Ovary (tissue), 9 donors: ENCODE measurements around the gene PLAGL1. TPM values are rescaled to one million over a fixed set of nuclear protein-coding genes. Genes with fewer than 3 reads are reported as not detected.

Experiments used
- DNase-seq, 5 donors: peaks; one replicate each; pipeline ENCODE4 v3.0.0-alpha.2; 2019 to 2020
- H3K27ac ChIP-seq, 2 donors: fragments of 200-600 bp; one replicate each; pipeline versions ENCODE4 v1.5.1 to v1.8.0; 2019 to 2022
- H3K27me3 ChIP-seq: fragments of 200-600 bp; one replicate; pipeline ENCODE4 v1.8.0; 2022
- H3K36me3 ChIP-seq: fragments of 200-600 bp; sonication (generic); one replicate; pipeline ENCODE4 v1.5.1; 2019
- H3K4me1 ChIP-seq: one replicate; pipeline ENCODE4 v1.8.1; 2013; ENCODE audit warnings: mild to moderate bottlenecking, moderate library complexity; ENCODE audit not compliant: insufficient read depth
- H3K4me3 ChIP-seq: fragments of 200-600 bp; sonication (generic); one replicate; pipeline ENCODE4 v1.5.1; 2017
- H3K9me3 ChIP-seq, 2 donors: fragments of 200-600 bp in 1 of 2; sonication (generic) in 1 of 2; one replicate each; pipeline versions ENCODE4 v1.5.1 to v1.8.1; 2013 to 2019; ENCODE audit warnings: mild to moderate bottlenecking in 1 of 2, moderate library complexity in 1 of 2
- EP300 ChIP-seq: sonication (generic); formaldehyde crosslinking; IDR thresholded peaks from one replicate; pipeline ENCODE4 v1.6.1; 2017; ENCODE audit warnings: antibody characterized with exemption
- POLR2A ChIP-seq: fragments of 450-650 bp; IDR thresholded peaks from one replicate; pipeline ENCODE4 v1.6.1; 2017; ENCODE audit warnings: antibody characterized with exemption, mild to moderate bottlenecking, moderate library complexity
- WGBS, 3 donors: extraction: QIAGEN DNeasy Blood & Tissue Kit in 1 of 3; methylation state at CpG; one replicate each; pipeline versions ENCODE4 v1.1.5 to v1.1.7; 2013 to 2017; 5-methylcytosine and 5-hydroxymethylcytosine counted together
- intact Hi-C, 4 donors: fragments of 100-400 bp; cut with DNase I; formaldehyde crosslinking; loops; one replicate each; pipeline versions ENCODE4 v1.11.0 to v1.15.1; 2022 to 2023
- polyA plus RNA-seq, 2 donors: library from polyadenylated mRNA; stranded (reverse); fragments of 200-250 nt in 1 of 2; fragments of 350-450 nt in 1 of 2; fragmentation: Illumina TruSeq in 1 of 2; extraction: RNeasy Lipid Tissue Mini Kit (QIAGEN cat#74804) in 1 of 2; gene quantifications; one replicate each; pipeline ENCODE4 v1.2.3, GENCODE V29; 2013 to 2014
- total RNA-seq, 7 donors: library from RNA; depleted of rRNA in 2 of 7; stranded (reverse); fragments of >200 nt in 2 of 7; fragmentation: NEBNext Ultra II Directional in 3 of 7; extraction: Animal tissue kit (Norgen Biotek cat#: 25700) in 3 of 7; gene quantifications; one replicate each; pipeline versions ENCODE4 v1.1.0 to v1.2.4, GENCODE V29; 2016 to 2023
- TF ChIP-seq, protein P1 (sequence below), 3 donors: fragments of 450-650 bp in 2 of 3; fragments of 200-600 bp in 1 of 3; IDR thresholded peaks; one replicate each; pipeline versions ENCODE4 v1.5.1 to v1.8.0; 2016 to 2022; ENCODE audit warnings: antibody characterized with exemption in 3 of 3, mild to moderate bottlenecking in 1 of 3
- donor health status: DM: no; HTN: no; CAD: no; lungs with moderate emphysema.
- donor health status: DM: no; HTN: no; CAD: no.
- donor health status: Bipolar disorder and iron deficiency.
- donor health status: DM: yes; HTN: yes; CAD: no.
- donor health status: DM: no; HTN: no; CAD: no.
- donor health status: DM: yes; HTN: yes; CAD: no.

PLAGL1 gene
- total and polyA plus RNA-seq, 9 donors: 17.8 to 53.4 (median 32.1) TPM

DNA sequence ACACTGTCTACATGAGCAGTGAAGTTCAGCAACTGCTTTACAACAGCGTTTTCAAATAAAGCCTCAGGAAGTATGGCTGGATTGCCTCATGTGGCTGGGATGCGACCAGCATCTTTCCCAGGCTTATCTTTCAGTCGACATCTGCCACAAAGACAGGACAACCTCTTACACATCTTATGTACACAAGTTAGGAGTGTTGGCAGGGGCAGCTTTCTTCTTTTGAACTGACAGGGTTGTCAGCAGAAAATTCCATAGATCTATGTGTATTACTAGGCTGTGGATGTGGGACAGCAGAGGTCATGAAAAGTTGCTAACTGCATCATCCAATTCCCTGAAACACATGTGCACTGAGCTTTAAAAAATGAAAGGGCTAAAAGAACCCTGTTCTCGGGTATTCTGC is 48.1 kb downstream of the PLAGL1 start:
- Histone ChIP-seq H3K27me3 (no peaks in the 10 kb centered on the region), H3K27ac (no peak overlapping the region), H3K36me3 (no peaks in the 10 kb centered on the region), H3K4me1 (peaks cover 4% of the 10 kb centered on the region), H3K9me3 (no peaks in the 10 kb centered on the region), H3K4me3 (no peak overlapping the region)
- WGBS, 3 donors: 68 to 72% (median 70%) methylated on average over 4 of the region's 4 CpGs
- intact Hi-C loops: no loop called here
- DNase-seq: no peak
- no peak for TF ChIP-seq POLR2A
- TF ChIP-seq, protein P1, sequence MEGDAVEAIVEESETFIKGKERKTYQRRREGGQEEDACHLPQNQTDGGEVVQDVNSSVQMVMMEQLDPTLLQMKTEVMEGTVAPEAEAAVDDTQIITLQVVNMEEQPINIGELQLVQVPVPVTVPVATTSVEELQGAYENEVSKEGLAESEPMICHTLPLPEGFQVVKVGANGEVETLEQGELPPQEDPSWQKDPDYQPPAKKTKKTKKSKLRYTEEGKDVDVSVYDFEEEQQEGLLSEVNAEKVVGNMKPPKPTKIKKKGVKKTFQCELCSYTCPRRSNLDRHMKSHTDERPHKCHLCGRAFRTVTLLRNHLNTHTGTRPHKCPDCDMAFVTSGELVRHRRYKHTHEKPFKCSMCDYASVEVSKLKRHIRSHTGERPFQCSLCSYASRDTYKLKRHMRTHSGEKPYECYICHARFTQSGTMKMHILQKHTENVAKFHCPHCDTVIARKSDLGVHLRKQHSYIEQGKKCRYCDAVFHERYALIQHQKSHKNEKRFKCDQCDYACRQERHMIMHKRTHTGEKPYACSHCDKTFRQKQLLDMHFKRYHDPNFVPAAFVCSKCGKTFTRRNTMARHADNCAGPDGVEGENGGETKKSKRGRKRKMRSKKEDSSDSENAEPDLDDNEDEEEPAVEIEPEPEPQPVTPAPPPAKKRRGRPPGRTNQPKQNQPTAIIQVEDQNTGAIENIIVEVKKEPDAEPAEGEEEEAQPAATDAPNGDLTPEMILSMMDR (IDR thresholded peaks at IDR 0.05): no peak
- TF ChIP-seq EP300: no peak

DNA sequence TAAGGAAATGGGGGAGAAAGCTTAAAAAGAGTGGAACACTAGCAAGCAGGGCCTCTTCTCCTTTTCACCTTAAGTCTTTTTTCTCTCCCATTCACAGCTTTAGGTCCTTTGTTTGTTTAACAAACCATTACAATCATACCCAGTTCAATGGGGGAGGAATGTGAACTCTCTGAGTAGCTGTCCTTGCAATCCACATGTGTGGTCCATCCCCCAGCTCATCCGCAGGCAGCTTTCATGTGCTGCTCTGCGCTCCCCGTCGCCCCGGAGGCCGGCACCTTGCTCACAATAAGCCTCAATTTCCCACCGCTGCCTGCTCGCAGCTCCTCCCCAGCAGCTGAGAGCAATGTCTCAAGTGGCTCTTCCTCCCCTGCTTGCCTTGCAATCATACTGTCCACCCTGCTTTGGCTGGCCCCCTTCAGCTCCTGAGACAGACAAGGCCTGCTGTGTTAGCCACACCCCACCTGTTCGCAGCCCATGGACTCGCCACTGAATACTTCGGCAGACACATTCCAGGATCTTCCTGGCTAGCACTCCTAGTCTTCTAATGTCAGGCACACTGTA is 49.1 kb downstream of the PLAGL1 start:
- H3K4me3 ChIP-seq: no peak overlapping the region
- no peak overlapping the region for H3K27ac ChIP-seq
- TF ChIP-seq POLR2A (no peak), EP300 (no peak)
- TF ChIP-seq, protein P1 (IDR thresholded peaks at IDR 0.05): no peak
- no peaks in the 10 kb centered on the region for H3K27me3 ChIP-seq
- 30 to 46% (median 30%) methylated on average over 11 of the region's 11 CpGs for WGBS, 3 donors
- DNase-seq: no peak
- intact Hi-C loops: no loop called here
- H3K9me3 ChIP-seq: no peaks in the 10 kb centered on the region
- H3K36me3 ChIP-seq: no peaks in the 10 kb centered on the region
- peaks cover 4% of the 10 kb centered on the region for H3K4me1 ChIP-seq

DNA sequence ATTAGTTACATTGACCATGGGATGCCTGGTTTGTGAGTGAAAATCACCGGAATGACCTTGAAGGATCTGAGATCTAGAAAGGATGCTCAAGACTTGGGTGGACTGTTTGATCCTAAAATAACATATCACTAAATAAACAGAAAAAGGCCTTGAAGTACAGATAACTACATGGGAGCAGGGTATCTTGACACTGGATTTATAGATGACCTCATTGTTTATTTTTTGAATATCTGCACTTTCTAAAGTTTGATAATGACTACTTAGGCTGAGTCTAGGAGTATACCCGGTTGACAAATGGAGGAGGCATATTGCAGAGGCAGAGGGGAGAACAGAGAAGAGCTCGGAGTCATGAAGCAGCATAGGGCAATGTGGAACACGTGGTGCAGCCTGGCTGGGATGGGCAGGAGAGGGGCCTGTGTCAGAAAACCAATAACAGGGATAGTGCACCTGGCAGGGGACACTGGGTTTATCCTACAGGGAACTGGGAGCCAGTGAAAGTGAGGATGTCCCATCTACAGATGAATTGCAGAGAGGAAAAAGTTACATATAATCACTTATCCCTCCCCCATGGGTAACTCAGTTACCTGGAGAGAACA is 50.3 kb downstream of the PLAGL1 start:
- TF ChIP-seq, protein P1 (IDR thresholded peaks at IDR 0.05): no peak
- TF ChIP-seq EP300 (no peak), POLR2A (no peak)
- Histone ChIP-seq H3K27me3 (no peaks in the 10 kb centered on the region), H3K36me3 (no peaks in the 10 kb centered on the region), H3K27ac (no peak overlapping the region), H3K4me1 (peaks cover 2% of the 10 kb centered on the region), H3K9me3 (no peaks in the 10 kb centered on the region), H3K4me3 (no peak overlapping the region)
- intact Hi-C loops: no loop called here
- 60 to 68% (median 65%) methylated on average over 4 of the region's 4 CpGs for WGBS, 3 donors
- no peak for DNase-seq

DNA sequence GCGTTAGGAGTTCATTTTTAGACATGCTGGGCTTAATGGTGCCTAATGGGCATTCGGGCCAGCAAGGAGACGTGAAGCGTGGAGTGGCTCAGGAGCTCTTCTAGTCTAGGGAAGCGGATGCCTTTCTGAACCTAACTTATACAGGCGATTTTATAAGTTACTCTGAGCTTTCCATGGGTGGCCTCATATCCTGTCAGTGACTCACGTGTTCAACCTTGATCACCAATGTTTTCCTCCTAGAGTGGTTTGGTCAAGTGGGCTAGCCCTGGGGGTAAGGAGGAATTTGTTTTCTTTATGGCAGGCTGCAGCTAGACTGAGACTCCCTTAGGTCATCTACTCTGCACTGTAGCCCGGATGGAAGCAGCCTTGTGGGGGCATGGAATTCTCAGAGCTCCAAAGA is 52.1 kb downstream of the PLAGL1 start:
- H3K4me3 ChIP-seq: no peak overlapping the region
- WGBS, 3 donors: 91 to 96% (median 94%) methylated on average over 8 of the region's 8 CpGs
- H3K27me3 ChIP-seq: no peaks in the 10 kb centered on the region
- H3K36me3 ChIP-seq: no peaks in the 10 kb centered on the region
- H3K27ac ChIP-seq: no peak overlapping the region
- peaks cover 2% of the 10 kb centered on the region for H3K4me1 ChIP-seq
- TF ChIP-seq POLR2A (no peak), EP300 (no peak)
- TF ChIP-seq, protein P1 (IDR thresholded peaks at IDR 0.05): no peak
- DNase-seq: no peak
- intact Hi-C loops: no loop called here
- no peaks in the 10 kb centered on the region for H3K9me3 ChIP-seq
